HFFc6 (cell line): Measurements from ENCODE around the gene PAQR9. TPM values are rescaled to one million over a fixed set of nuclear protein-coding genes. Genes with fewer than 3 reads are reported as not detected.
A peak's percentile ranks its signal among the peaks of the same experiment; 100 is the strongest.

Experiments used
- DNase-seq: peaks from one replicate; pipeline ENCODE4 v3.0.0-alpha.2; 2018
- H3K27ac Mint-ChIP-seq: 2 replicates; pipeline ENCODE4 v1.8.0; 2020; ENCODE audit warnings: mild to moderate bottlenecking, mixed read lengths
- H3K27me3 Mint-ChIP-seq: 2 replicates; pipeline ENCODE4 v1.8.0; 2021; ENCODE audit warnings: mild to moderate bottlenecking, moderate library complexity, mixed read lengths; ENCODE audit not compliant: insufficient read depth
- H3K36me3 Mint-ChIP-seq: 2 replicates; pipeline ENCODE4 v1.8.0; 2021; ENCODE audit warnings: low read depth, mixed read lengths
- H3K4me1 Mint-ChIP-seq: 2 replicates; pipeline ENCODE4 v1.8.0; 2020; ENCODE audit warnings: low read depth, mixed read lengths
- H3K4me3 Mint-ChIP-seq: 2 replicates; pipeline ENCODE4 v1.8.0; 2020; ENCODE audit warnings: mild to moderate bottlenecking, moderate library complexity, mixed read lengths
- H3K9me3 Mint-ChIP-seq: 2 replicates; pipeline ENCODE4 v1.8.0; 2020; ENCODE audit warnings: mild to moderate bottlenecking, mixed read lengths
- total RNA-seq, 6 experiments: library from RNA; stranded (reverse); fragmentation: NEBNext Ultra II Directional; extraction: Animal tissue kit (Norgen Biotek cat#: 25700); gene quantifications; 2 replicates in 1 of 6; 3 replicates in 5 of 6; pipeline ENCODE4 v1.2.3, GENCODE V29; 2021
- TF ChIP-seq, protein P1 (sequence below): fragments of 200-600 bp; sonication (generic); IDR thresholded peaks from 2 replicates; pipeline ENCODE4 v1.5.0; 2021; ENCODE audit warnings: antibody characterized with exemption, mild to moderate bottlenecking

PAQR9 gene
- total RNA-seq, 6 experiments from 2014 or later, result 0.11 to 0.30 (median 0.17) TPM; not detected in 2

DNA sequence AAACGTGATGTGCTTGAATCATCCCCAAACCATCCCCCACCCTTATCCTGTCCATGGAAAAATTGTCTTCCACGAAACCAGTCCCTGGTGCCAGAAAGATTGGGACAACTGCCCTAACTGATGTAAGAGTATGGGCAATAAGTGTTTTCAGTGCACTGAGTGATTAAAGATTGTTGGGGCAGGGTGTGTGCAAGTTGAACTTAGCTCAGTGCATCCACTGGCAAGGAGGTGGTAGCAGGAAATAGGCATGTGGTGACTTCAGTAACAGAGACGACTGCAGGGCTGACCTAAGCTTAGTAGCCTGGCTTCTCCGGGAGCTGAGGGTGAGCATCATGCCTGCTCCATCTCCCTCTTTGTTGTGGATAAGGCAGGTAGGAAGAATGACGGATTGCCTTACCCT is 27.5 kb downstream of the PAQR9 start:
- H3K9me3 Mint-ChIP-seq, result no peaks in the 10 kb centered on the region
- H3K4me3 Mint-ChIP-seq, result no peak overlapping the region
- TF ChIP-seq, protein P1, sequence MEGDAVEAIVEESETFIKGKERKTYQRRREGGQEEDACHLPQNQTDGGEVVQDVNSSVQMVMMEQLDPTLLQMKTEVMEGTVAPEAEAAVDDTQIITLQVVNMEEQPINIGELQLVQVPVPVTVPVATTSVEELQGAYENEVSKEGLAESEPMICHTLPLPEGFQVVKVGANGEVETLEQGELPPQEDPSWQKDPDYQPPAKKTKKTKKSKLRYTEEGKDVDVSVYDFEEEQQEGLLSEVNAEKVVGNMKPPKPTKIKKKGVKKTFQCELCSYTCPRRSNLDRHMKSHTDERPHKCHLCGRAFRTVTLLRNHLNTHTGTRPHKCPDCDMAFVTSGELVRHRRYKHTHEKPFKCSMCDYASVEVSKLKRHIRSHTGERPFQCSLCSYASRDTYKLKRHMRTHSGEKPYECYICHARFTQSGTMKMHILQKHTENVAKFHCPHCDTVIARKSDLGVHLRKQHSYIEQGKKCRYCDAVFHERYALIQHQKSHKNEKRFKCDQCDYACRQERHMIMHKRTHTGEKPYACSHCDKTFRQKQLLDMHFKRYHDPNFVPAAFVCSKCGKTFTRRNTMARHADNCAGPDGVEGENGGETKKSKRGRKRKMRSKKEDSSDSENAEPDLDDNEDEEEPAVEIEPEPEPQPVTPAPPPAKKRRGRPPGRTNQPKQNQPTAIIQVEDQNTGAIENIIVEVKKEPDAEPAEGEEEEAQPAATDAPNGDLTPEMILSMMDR, result no peak
- H3K27ac Mint-ChIP-seq, result no peak overlapping the region
- H3K27me3 Mint-ChIP-seq, result peaks cover 21% of the 10 kb centered on the region
- DNase-seq, result no peak
- H3K4me1 Mint-ChIP-seq, result no peaks in the 10 kb centered on the region; the same call in 1 of the 2 replicates
- no peaks in the 10 kb centered on the region for H3K36me3 Mint-ChIP-seq

DNA sequence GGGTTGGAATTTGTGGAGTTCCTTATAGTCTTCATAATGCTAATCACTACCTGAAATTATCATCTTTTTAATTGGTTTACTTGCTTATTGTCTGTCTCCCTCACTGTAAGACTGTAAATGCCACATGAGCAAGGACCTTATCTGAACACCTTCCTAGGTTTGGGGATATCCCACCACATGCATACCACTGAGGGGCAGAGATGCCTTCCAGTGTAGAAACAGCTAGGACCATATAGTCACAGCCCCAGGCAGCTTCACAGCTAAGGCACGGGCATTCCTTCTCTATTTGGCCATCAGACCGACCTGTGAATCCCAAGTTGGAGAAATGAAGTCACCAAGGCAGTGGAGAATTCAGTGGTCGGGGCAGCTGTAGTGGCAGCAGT is 28.6 kb downstream of the PAQR9 start:
- Mint-ChIP-seq H3K4me3 (no peak overlapping the region), H3K27ac (no peak overlapping the region), H3K27me3 (peaks cover 19% of the 10 kb centered on the region), H3K36me3 (no peaks in the 10 kb centered on the region), H3K9me3 (no peaks in the 10 kb centered on the region), H3K4me1 (no peaks in the 10 kb centered on the region)
- TF ChIP-seq, protein P1, result no peak
- no peak for DNase-seq

DNA sequence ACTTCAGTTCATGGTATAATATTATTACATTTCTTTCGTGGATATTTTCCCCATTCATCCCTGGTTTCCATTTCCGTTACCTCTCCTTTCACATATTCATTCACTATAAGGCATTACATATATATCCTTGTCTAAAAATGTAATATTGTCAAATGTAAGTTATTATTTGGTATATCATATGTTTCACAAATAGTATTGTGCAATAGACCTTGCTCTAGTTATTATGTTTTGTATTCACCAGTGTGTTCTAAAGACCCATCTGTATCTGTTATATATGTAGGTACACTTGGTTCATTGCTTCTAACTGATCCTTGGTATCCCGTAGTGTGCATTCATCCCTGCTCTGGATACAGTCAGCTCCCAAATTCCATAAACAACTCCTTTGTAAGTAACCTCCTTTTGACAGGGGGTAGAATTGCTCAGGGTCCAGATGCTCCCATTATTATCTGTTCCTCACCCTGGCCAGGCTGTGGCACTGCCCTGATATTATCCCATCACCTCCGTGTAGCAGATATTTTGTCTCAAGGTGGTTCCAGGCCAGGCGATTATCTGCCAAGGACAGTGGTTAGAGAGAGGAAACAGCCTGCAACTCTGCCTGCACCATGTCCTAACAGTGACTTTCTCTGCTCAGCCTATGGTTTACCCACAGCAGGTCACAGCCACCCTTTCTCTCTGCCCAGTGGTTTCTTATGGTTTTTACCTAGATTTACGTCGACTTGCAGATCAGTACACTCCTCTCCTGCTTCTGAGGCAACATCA is 29.2 kb downstream of the PAQR9 start:
- Mint-ChIP-seq H3K4me1 (no peaks in the 10 kb centered on the region), H3K36me3 (no peaks in the 10 kb centered on the region), H3K27ac (no peak overlapping the region), H3K9me3 (no peaks in the 10 kb centered on the region), H3K4me3 (no peak overlapping the region), H3K27me3 (peaks cover 19% of the 10 kb centered on the region)
- DNase-seq, result no peak
- TF ChIP-seq, protein P1, result no peak

DNA sequence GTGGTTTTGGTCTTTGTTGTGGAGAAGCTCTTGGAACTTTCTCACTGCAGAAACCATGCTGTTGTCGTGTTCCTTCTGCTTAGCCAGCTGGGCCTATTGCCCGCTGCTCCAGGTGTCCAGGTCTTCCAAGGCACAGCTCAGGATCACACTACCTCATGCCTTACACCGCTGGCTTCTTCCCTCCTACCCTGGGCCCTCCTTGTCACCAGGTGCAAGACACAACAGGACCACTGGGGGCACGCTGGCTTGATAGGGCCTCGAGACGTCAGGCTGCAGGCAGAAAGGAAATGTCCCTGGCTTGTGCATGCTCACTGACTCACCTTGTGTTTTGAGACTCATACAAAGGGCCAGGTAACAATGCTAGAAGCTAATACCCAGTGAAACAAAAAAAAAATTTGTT is 32.3 kb downstream of the PAQR9 start:
- Mint-ChIP-seq H3K9me3 (no peaks in the 10 kb centered on the region), H3K4me1 (no peaks in the 10 kb centered on the region), H3K27ac (no peak overlapping the region), H3K36me3 (no peaks in the 10 kb centered on the region), H3K27me3 (peaks cover 26% of the 10 kb centered on the region), H3K4me3 (no peak overlapping the region)
- DNase-seq, result no peak
- TF ChIP-seq, protein P1, result no peak

DNA sequence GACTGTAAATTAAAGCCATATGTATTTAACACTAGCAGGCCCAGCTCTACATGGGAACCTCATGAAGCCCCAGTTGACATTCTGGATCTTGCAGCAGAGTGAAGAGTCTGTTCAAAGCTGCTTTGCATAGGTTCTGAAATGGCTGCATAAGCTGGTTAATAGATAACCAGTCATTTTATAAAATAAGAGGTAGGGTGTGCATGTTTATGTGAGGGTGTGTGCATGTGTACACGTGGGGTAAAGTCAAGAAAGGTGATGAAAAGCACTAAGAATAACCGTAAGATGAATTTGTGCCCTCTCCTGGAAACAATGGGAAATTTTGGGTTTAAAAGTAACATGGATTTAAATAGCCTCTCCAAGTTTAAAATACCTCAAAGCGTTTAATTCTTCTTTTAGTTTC is 33.0 kb downstream of the PAQR9 start:
- Mint-ChIP-seq H3K4me1 (no peaks in the 10 kb centered on the region), H3K9me3 (no peaks in the 10 kb centered on the region), H3K27me3 (peaks cover 27% of the 10 kb centered on the region), H3K27ac (no peak overlapping the region), H3K36me3 (no peaks in the 10 kb centered on the region), H3K4me3 (no peak overlapping the region)
- TF ChIP-seq, protein P1, result peak; percentile 50
- DNase-seq, result no peak
